HEK293 (cell line): ENCODE measurements around the gene MRPL55.
A peak's percentile ranks its signal among the peaks of the same experiment; 100 is the strongest.

Source experiments
- GLI4 ChIP-seq: fragments of 450-650 bp; formaldehyde crosslinking; IDR thresholded peaks from 2 replicates; pipeline ENCODE4 v1.5.1; 2016; ENCODE audit warnings: missing biosample characterization, missing genetic modification characterization
- GLIS2 ChIP-seq: fragments of 450-650 bp; formaldehyde crosslinking; IDR thresholded peaks from 2 replicates; pipeline ENCODE4 v1.5.1; 2016; ENCODE audit warnings: missing biosample characterization, missing genetic modification characterization
- KLF10 ChIP-seq: fragments of 450-650 bp; IDR thresholded peaks from 2 replicates; pipeline ENCODE4 v1.5.1; 2018; ENCODE audit warnings: missing biosample characterization, mild to moderate bottlenecking, missing genetic modification characterization
- SP7 ChIP-seq: fragments of 450-650 bp; formaldehyde crosslinking; IDR thresholded peaks from 2 replicates; pipeline ENCODE4 v1.5.1; 2016; ENCODE audit warnings: missing biosample characterization, missing genetic modification characterization
- TRIM28 ChIP-seq: IDR thresholded peaks from 2 replicates; pipeline ENCODE4 v1.6.1; 2011; ENCODE audit warnings: low read length, control low read depth, borderline replicate concordance
- ZBTB20 ChIP-seq: fragments of 450-650 bp; formaldehyde crosslinking; IDR thresholded peaks from 2 replicates; pipeline ENCODE4 v1.5.1; 2016; ENCODE audit warnings: missing biosample characterization, missing genetic modification characterization
- ZBTB21 ChIP-seq: fragments of 450-650 bp; formaldehyde crosslinking; IDR thresholded peaks from 2 replicates; pipeline ENCODE4 v1.5.1; 2017; ENCODE audit warnings: missing biosample characterization, missing genetic modification characterization
- ZNF157 ChIP-seq: fragments of 450-650 bp; formaldehyde crosslinking; IDR thresholded peaks from 2 replicates; pipeline ENCODE4 v1.5.1; 2016; ENCODE audit warnings: missing biosample characterization, missing genetic modification characterization
- ZNF175 ChIP-seq: fragments of 450-650 bp; formaldehyde crosslinking; IDR thresholded peaks from 2 replicates; pipeline ENCODE4 v1.5.1; 2016; ENCODE audit warnings: missing biosample characterization, missing genetic modification characterization
- ZNF292 ChIP-seq: fragments of 450-650 bp; formaldehyde crosslinking; IDR thresholded peaks from 2 replicates; pipeline ENCODE4 v1.5.1; 2016; ENCODE audit warnings: low read depth, missing biosample characterization, missing genetic modification characterization, borderline replicate concordance
- ZNF341 ChIP-seq: fragments of 450-650 bp; formaldehyde crosslinking; IDR thresholded peaks from 2 replicates; pipeline ENCODE4; 2016; ENCODE audit warnings: low read depth, missing biosample characterization, missing genetic modification characterization
- ZNF37A ChIP-seq: fragments of 450-650 bp; IDR thresholded peaks from 2 replicates; pipeline ENCODE4 v1.5.1; 2018; ENCODE audit warnings: missing biosample characterization, missing genetic modification characterization
- ZNF404 ChIP-seq: fragments of 450-650 bp; formaldehyde crosslinking; IDR thresholded peaks from 2 replicates; pipeline ENCODE4 v1.5.1; 2017; ENCODE audit warnings: missing biosample characterization, missing genetic modification characterization
- ZNF555 ChIP-seq: fragments of 450-650 bp; formaldehyde crosslinking; conservative IDR thresholded peaks from 2 replicates; pipeline ENCODE4 v1.5.1; 2017; ENCODE audit warnings: missing biosample characterization, mild to moderate bottlenecking, missing genetic modification characterization, inconsistent platforms
- ZXDB ChIP-seq: fragments of 450-650 bp; formaldehyde crosslinking; IDR thresholded peaks from 2 replicates; pipeline ENCODE4 v1.5.1; 2016; ENCODE audit warnings: missing biosample characterization, missing genetic modification characterization
- TF ChIP-seq, protein P1 (sequence below): fragments of 450-650 bp; formaldehyde crosslinking; IDR thresholded peaks from 2 replicates; pipeline ENCODE4 v1.5.1; 2016; ENCODE audit warnings: missing biosample characterization, missing genetic modification characterization, borderline replicate concordance
- TF ChIP-seq, protein P2 (sequence below): fragments of 450-650 bp; formaldehyde crosslinking; IDR thresholded peaks from 2 replicates; pipeline ENCODE4 v1.5.1; 2017; ENCODE audit warnings: missing biosample characterization, missing genetic modification characterization
- TF ChIP-seq, protein P3 (sequence below): fragments of 450-650 bp; formaldehyde crosslinking; IDR thresholded peaks from 2 replicates; pipeline ENCODE4 v1.5.0; 2017; ENCODE audit warnings: missing biosample characterization, missing genetic modification characterization, borderline replicate concordance
- TF ChIP-seq, protein P4 (sequence below): fragments of 450-650 bp; formaldehyde crosslinking; IDR thresholded peaks from 2 replicates; pipeline ENCODE4 v1.5.1; 2016; ENCODE audit warnings: missing biosample characterization, missing genetic modification characterization
- TF ChIP-seq, protein P5 (sequence below): IDR thresholded peaks from 2 replicates; pipeline ENCODE4 v1.6.1; 2011; ENCODE audit warnings: mild to moderate bottlenecking, low read depth, low read length, borderline replicate concordance
- TF ChIP-seq, protein P6 (sequence below): fragments of 450-650 bp; formaldehyde crosslinking; optimal IDR thresholded peaks from 2 replicates; pipeline ENCODE3; 2016; ENCODE audit warnings: missing biosample characterization, mild to moderate bottlenecking, missing genetic modification characterization
- TF ChIP-seq, protein P7 (sequence below): fragments of 450-650 bp; formaldehyde crosslinking; IDR thresholded peaks from 2 replicates; pipeline ENCODE4 v1.5.1; 2016; ENCODE audit warnings: missing biosample characterization, missing genetic modification characterization

The MRPL55 gene

DNA sequence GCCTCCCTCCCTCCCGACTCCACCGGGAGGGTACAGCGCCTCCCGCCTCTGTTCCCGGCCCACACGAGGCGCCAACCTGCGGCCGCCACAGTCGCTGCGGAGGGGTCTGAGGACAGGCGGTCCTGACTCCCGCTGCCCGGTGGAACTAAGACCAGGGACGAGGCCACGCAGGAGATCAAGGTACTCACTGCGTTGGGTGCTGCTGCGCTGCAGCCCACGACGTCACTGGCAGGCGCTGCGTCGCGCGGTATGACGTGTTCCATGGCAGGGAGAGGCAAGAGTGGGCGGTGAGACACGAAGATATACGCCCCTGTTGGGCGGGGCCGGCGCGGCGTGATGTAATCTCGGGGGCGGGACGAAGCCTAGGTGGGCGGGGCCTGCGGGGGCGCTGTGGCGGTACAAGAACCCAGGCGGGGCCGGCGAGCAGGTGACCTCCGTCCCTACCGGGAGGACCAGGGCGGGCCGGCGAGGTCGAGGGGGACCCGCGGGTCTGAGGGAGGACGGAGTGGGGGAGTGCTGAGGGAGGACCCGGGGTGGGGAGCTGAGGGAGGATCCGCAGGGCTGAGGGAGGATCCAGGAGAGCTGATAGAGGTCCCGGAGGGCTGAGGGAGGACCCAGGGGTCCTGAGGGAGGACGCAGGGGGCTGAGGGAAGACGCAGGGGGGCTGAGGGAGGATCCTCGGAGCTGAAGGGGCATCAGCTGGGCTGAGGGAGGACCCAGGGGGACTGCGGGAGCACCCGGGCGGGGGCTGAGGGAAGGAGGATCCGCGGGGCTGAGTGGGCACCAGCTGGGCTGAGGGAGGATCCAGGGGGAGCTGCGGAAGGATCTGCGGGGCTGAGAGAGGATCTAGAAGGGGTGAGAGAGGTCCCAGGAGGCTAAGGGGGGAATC is at the start of gene MRPL55 (continued):
- TF ChIP-seq, protein P1, sequence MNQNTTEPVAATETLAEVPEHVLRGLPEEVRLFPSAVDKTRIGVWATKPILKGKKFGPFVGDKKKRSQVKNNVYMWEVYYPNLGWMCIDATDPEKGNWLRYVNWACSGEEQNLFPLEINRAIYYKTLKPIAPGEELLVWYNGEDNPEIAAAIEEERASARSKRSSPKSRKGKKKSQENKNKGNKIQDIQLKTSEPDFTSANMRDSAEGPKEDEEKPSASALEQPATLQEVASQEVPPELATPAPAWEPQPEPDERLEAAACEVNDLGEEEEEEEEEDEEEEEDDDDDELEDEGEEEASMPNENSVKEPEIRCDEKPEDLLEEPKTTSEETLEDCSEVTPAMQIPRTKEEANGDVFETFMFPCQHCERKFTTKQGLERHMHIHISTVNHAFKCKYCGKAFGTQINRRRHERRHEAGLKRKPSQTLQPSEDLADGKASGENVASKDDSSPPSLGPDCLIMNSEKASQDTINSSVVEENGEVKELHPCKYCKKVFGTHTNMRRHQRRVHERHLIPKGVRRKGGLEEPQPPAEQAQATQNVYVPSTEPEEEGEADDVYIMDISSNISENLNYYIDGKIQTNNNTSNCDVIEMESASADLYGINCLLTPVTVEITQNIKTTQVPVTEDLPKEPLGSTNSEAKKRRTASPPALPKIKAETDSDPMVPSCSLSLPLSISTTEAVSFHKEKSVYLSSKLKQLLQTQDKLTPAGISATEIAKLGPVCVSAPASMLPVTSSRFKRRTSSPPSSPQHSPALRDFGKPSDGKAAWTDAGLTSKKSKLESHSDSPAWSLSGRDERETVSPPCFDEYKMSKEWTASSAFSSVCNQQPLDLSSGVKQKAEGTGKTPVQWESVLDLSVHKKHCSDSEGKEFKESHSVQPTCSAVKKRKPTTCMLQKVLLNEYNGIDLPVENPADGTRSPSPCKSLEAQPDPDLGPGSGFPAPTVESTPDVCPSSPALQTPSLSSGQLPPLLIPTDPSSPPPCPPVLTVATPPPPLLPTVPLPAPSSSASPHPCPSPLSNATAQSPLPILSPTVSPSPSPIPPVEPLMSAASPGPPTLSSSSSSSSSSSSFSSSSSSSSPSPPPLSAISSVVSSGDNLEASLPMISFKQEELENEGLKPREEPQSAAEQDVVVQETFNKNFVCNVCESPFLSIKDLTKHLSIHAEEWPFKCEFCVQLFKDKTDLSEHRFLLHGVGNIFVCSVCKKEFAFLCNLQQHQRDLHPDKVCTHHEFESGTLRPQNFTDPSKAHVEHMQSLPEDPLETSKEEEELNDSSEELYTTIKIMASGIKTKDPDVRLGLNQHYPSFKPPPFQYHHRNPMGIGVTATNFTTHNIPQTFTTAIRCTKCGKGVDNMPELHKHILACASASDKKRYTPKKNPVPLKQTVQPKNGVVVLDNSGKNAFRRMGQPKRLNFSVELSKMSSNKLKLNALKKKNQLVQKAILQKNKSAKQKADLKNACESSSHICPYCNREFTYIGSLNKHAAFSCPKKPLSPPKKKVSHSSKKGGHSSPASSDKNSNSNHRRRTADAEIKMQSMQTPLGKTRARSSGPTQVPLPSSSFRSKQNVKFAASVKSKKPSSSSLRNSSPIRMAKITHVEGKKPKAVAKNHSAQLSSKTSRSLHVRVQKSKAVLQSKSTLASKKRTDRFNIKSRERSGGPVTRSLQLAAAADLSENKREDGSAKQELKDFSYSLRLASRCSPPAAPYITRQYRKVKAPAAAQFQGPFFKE (tag by site-specific recombination) = no peak; the same call in 1 of the 2 replicates
- TF ChIP-seq ZNF37A = no peak
- TF ChIP-seq, protein P2, sequence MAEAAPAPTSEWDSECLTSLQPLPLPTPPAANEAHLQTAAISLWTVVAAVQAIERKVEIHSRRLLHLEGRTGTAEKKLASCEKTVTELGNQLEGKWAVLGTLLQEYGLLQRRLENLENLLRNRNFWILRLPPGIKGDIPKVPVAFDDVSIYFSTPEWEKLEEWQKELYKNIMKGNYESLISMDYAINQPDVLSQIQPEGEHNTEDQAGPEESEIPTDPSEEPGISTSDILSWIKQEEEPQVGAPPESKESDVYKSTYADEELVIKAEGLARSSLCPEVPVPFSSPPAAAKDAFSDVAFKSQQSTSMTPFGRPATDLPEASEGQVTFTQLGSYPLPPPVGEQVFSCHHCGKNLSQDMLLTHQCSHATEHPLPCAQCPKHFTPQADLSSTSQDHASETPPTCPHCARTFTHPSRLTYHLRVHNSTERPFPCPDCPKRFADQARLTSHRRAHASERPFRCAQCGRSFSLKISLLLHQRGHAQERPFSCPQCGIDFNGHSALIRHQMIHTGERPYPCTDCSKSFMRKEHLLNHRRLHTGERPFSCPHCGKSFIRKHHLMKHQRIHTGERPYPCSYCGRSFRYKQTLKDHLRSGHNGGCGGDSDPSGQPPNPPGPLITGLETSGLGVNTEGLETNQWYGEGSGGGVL (tag by site-specific recombination) = peak; percentile 95
- TF ChIP-seq ZNF555 (tag by site-specific recombination) = no peak
- TF ChIP-seq GLI4 (tag by site-specific recombination) = peak; percentile 93
- TF ChIP-seq TRIM28 = no peak
- TF ChIP-seq, protein P3, sequence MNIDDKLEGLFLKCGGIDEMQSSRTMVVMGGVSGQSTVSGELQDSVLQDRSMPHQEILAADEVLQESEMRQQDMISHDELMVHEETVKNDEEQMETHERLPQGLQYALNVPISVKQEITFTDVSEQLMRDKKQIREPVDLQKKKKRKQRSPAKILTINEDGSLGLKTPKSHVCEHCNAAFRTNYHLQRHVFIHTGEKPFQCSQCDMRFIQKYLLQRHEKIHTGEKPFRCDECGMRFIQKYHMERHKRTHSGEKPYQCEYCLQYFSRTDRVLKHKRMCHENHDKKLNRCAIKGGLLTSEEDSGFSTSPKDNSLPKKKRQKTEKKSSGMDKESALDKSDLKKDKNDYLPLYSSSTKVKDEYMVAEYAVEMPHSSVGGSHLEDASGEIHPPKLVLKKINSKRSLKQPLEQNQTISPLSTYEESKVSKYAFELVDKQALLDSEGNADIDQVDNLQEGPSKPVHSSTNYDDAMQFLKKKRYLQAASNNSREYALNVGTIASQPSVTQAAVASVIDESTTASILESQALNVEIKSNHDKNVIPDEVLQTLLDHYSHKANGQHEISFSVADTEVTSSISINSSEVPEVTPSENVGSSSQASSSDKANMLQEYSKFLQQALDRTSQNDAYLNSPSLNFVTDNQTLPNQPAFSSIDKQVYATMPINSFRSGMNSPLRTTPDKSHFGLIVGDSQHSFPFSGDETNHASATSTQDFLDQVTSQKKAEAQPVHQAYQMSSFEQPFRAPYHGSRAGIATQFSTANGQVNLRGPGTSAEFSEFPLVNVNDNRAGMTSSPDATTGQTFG (tag by site-specific recombination) = 0 out of 2 replicates have a peak, but pooled peaks have one; percentile 46
- TF ChIP-seq, protein P4, sequence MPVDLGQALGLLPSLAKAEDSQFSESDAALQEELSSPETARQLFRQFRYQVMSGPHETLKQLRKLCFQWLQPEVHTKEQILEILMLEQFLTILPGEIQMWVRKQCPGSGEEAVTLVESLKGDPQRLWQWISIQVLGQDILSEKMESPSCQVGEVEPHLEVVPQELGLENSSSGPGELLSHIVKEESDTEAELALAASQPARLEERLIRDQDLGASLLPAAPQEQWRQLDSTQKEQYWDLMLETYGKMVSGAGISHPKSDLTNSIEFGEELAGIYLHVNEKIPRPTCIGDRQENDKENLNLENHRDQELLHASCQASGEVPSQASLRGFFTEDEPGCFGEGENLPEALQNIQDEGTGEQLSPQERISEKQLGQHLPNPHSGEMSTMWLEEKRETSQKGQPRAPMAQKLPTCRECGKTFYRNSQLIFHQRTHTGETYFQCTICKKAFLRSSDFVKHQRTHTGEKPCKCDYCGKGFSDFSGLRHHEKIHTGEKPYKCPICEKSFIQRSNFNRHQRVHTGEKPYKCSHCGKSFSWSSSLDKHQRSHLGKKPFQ (tag by site-specific recombination) = peak; percentile 44; the same call in 1 of the 2 replicates
- TF ChIP-seq ZNF404 (tag by site-specific recombination) = no peak
- peak; percentile 84 for TF ChIP-seq ZXDB (tag by site-specific recombination)
- TF ChIP-seq, protein P5, sequence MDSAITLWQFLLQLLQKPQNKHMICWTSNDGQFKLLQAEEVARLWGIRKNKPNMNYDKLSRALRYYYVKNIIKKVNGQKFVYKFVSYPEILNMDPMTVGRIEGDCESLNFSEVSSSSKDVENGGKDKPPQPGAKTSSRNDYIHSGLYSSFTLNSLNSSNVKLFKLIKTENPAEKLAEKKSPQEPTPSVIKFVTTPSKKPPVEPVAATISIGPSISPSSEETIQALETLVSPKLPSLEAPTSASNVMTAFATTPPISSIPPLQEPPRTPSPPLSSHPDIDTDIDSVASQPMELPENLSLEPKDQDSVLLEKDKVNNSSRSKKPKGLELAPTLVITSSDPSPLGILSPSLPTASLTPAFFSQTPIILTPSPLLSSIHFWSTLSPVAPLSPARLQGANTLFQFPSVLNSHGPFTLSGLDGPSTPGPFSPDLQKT = no peak
- TF ChIP-seq, protein P6, sequence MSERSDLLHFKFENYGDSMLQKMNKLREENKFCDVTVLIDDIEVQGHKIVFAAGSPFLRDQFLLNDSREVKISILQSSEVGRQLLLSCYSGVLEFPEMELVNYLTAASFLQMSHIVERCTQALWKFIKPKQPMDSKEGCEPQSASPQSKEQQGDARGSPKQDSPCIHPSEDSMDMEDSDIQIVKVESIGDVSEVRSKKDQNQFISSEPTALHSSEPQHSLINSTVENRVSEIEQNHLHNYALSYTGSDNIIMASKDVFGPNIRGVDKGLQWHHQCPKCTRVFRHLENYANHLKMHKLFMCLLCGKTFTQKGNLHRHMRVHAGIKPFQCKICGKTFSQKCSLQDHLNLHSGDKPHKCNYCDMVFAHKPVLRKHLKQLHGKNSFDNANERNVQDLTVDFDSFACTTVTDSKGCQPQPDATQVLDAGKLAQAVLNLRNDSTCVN (tag by site-specific recombination) = peak; percentile 48
- TF ChIP-seq ZNF175 (tag by site-specific recombination) = no peak
- TF ChIP-seq ZBTB21 (tag by site-specific recombination) = peak; percentile 100
- TF ChIP-seq, protein P7, sequence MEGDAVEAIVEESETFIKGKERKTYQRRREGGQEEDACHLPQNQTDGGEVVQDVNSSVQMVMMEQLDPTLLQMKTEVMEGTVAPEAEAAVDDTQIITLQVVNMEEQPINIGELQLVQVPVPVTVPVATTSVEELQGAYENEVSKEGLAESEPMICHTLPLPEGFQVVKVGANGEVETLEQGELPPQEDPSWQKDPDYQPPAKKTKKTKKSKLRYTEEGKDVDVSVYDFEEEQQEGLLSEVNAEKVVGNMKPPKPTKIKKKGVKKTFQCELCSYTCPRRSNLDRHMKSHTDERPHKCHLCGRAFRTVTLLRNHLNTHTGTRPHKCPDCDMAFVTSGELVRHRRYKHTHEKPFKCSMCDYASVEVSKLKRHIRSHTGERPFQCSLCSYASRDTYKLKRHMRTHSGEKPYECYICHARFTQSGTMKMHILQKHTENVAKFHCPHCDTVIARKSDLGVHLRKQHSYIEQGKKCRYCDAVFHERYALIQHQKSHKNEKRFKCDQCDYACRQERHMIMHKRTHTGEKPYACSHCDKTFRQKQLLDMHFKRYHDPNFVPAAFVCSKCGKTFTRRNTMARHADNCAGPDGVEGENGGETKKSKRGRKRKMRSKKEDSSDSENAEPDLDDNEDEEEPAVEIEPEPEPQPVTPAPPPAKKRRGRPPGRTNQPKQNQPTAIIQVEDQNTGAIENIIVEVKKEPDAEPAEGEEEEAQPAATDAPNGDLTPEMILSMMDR (tag by site-specific recombination) = peak; percentile 96
- peak; percentile 65; the same call in 1 of the 2 replicates for TF ChIP-seq ZBTB20 (tag by site-specific recombination)
- TF ChIP-seq ZNF157 (tag by site-specific recombination) = 0 out of 2 replicates have a peak, but pooled peaks have one; percentile 23
- TF ChIP-seq ZNF341 = peak; percentile 76
- TF ChIP-seq KLF10 (tag by site-specific recombination) = peak; percentile 91
- peak; percentile 99 for TF ChIP-seq GLIS2 (tag by site-specific recombination)
- TF ChIP-seq SP7 (tag by site-specific recombination) = peak; percentile 94
- no peak for TF ChIP-seq ZNF292 (tag by site-specific recombination)
